GM23248 (cell line): ENCODE results near the gene GABBR1. TPM values are rescaled to one million over a fixed set of nuclear protein-coding genes. Genes with fewer than 3 reads are reported as not detected.

ENCODE experiments used
- DNase-seq: peaks from one replicate; pipeline ENCODE4 v3.0.0-alpha.2; 2015
- H2AFZ ChIP-seq: fragments of 200-600 bp; sonication (generic); 2 replicates; pipeline ENCODE4 v1.6.1; 2016; ENCODE audit warnings: antibody characterized with exemption
- H3F3A ChIP-seq: fragments of 200-600 bp; sonication (generic); 2 replicates; pipeline ENCODE4 v1.6.1; 2016; ENCODE audit warnings: mild to moderate bottlenecking, antibody characterized with exemption, mixed run types; ENCODE audit not compliant: insufficient read depth
- H3K27ac ChIP-seq: fragments of 200-600 bp; sonication (generic); 2 replicates; pipeline ENCODE4 v1.5.1; 2016; ENCODE audit warnings: mild to moderate bottlenecking
- H3K27me3 ChIP-seq: fragments of 200-600 bp; sonication (generic); replicated peaks from 2 replicates; pipeline ENCODE4 v1.6.1; 2016; ENCODE audit warnings: mild to moderate bottlenecking; ENCODE audit not compliant: insufficient read depth
- H3K36me3 ChIP-seq: fragments of 200-600 bp; sonication (generic); 2 replicates; pipeline ENCODE4 v1.6.1; 2016; ENCODE audit warnings: low read depth, mild to moderate bottlenecking
- H3K4me1 ChIP-seq: fragments of 200-600 bp; sonication (generic); 2 replicates; pipeline ENCODE4 v1.6.1; 2016; ENCODE audit warnings: mild to moderate bottlenecking; ENCODE audit not compliant: insufficient read depth
- H3K4me2 ChIP-seq: fragments of 200-600 bp; sonication (generic); one replicate; pipeline ENCODE4 v1.6.1; 2016; ENCODE audit warnings: mild to moderate bottlenecking; ENCODE audit not compliant: unreplicated experiment
- H3K4me3 ChIP-seq: fragments of 200-600 bp; sonication (generic); 2 replicates; pipeline ENCODE4 v1.5.1; 2016; ENCODE audit warnings: mild to moderate bottlenecking
- H3K79me2 ChIP-seq: fragments of 200-600 bp; sonication (generic); 2 replicates; pipeline ENCODE4 v1.6.1; 2016; ENCODE audit warnings: mild to moderate bottlenecking; ENCODE audit not compliant: insufficient read depth
- H3K9ac ChIP-seq: fragments of 200-600 bp; sonication (generic); 2 replicates; pipeline ENCODE4 v1.6.1; 2016; ENCODE audit warnings: mild to moderate bottlenecking
- H3K9me2 ChIP-seq: fragments of 200-600 bp; sonication (generic); 2 replicates; pipeline ENCODE4 v1.6.1; 2016; ENCODE audit warnings: mixed run types, mild to moderate bottlenecking, moderate library complexity; ENCODE audit not compliant: insufficient read depth
- H3K9me3 ChIP-seq: fragments of 200-600 bp; sonication (generic); one replicate; pipeline ENCODE4 v1.6.1; 2017; ENCODE audit warnings: low read depth
- H4K20me1 ChIP-seq: fragments of 200-600 bp; sonication (generic); 2 replicates; pipeline ENCODE4 v1.6.0; 2016; ENCODE audit not compliant: insufficient read depth
- EZH2 ChIP-seq: fragments of 200-600 bp; sonication (generic); IDR thresholded peaks from 2 replicates; pipeline ENCODE4 v1.6.1; 2018; ENCODE audit warnings: antibody characterized with exemption, mild to moderate bottlenecking; ENCODE audit not compliant: insufficient read depth, poor library complexity, severe bottlenecking
- EZH2phosphoT487 ChIP-seq: fragments of 200-600 bp; sonication (generic); IDR thresholded peaks from 2 replicates; pipeline ENCODE4 v1.6.1; 2018; ENCODE audit warnings: antibody characterized with exemption, moderate library complexity, mild to moderate bottlenecking, low read depth; ENCODE audit not compliant: insufficient read depth
- WGBS, 2 experiments: methylation state at CpG; one replicate each; pipeline ENCODE4 v1.1.6; 2015 to 2017; ENCODE audit warnings: low lambda C conversion rate in 2 of 2, low coverage in 1 of 2; ENCODE audit errors: missing lambda C conversion rate in 2 of 2; 5-methylcytosine and 5-hydroxymethylcytosine counted together
- in situ Hi-C: fragments of 300-500 bp; cut with MboI; formaldehyde crosslinking; loops from 2 replicates; pipeline ENCODE4 v1.15.0; 2020
- polyA plus RNA-seq: library from polyadenylated mRNA; unstranded; fragments of >200 nt; fragmentation: Nextera tagmentation; extraction: Ambion mirVana; gene quantifications from 2 replicates; pipeline ENCODE4 v1.2.1, GENCODE V29; 2016
- total RNA-seq: library from RNA; depleted of rRNA; stranded (reverse); fragments of >200 nt; shearing (Covaris generic); gene quantifications from 2 replicates; pipeline ENCODE4 v1.2.3, GENCODE V29; 2014

The GABBR1 gene
- total and polyA plus RNA-seq, 2 experiments from 2014 or later = 5.3 to 6.1 TPM

- in situ Hi-C loops = no loop called here
Measured at GRCh38 chr6:29525311-29525639, 107.7 kb downstream of the GABBR1 start.

GRCh38 chr6:29524444-29525310 lies 108.3 kb downstream of the GABBR1 start:
- in situ Hi-C loops = no loop called here
- Histone ChIP-seq H3K9ac (no peak overlapping the region), H4K20me1 (no peaks in the 10 kb centered on the region), H3K27ac (no peak overlapping the region), H3K36me3 (no peaks in the 10 kb centered on the region), H3K4me2 (no peak overlapping the region), H3K9me2 (no peaks in the 10 kb centered on the region), H3K4me1 (no peaks in the 10 kb centered on the region), H2AFZ (no peak overlapping the region), H3K4me3 (no peak overlapping the region), H3K27me3 (no peaks in the 10 kb centered on the region), H3K9me3 (no peaks in the 10 kb centered on the region), H3K79me2 (no peaks in the 10 kb centered on the region), H3F3A (no peaks in the 10 kb centered on the region)
- WGBS, 2 experiments = 14 to 21% methylated on average over 7 of the region's 7 CpGs
- no peak for TF ChIP-seq EZH2
- TF ChIP-seq EZH2phosphoT487 = no peak
- no peak for DNase-seq

More at GRCh38 chr6:29525311-29525639, 107.7 kb downstream of the GABBR1 start:
- TF ChIP-seq EZH2 (no peak), EZH2phosphoT487 (no peak)
- Histone ChIP-seq H3K4me2 (no peak overlapping the region), H3K4me1 (no peaks in the 10 kb centered on the region), H3K9me3 (no peaks in the 10 kb centered on the region), H3K79me2 (no peaks in the 10 kb centered on the region), H3K27me3 (no peaks in the 10 kb centered on the region), H3F3A (no peaks in the 10 kb centered on the region), H3K9ac (no peak overlapping the region), H3K36me3 (no peaks in the 10 kb centered on the region), H3K27ac (no peak overlapping the region), H2AFZ (no peak overlapping the region), H4K20me1 (no peaks in the 10 kb centered on the region), H3K4me3 (no peak overlapping the region), H3K9me2 (no peaks in the 10 kb centered on the region)
- 0% methylated on average over 1 of the region's 1 CpG for WGBS, 2 experiments
- no peak for DNase-seq

GRCh38 chr6:29524044-29524443 lies 108.9 kb downstream of the GABBR1 start:
- H3K27ac ChIP-seq = no peak overlapping the region
- no peak overlapping the region for H3K4me2 ChIP-seq
- H3K9ac ChIP-seq = no peak overlapping the region
- H3K27me3 ChIP-seq = no peaks in the 10 kb centered on the region
- no peaks in the 10 kb centered on the region for H3K36me3 ChIP-seq
- no peaks in the 10 kb centered on the region for H3F3A ChIP-seq
- no peak for DNase-seq
- in situ Hi-C loops = no loop called here
- no peak overlapping the region for H3K4me3 ChIP-seq
- no peaks in the 10 kb centered on the region for H3K79me2 ChIP-seq
- H3K9me3 ChIP-seq = no peaks in the 10 kb centered on the region
- H2AFZ ChIP-seq = no peak overlapping the region
- no peaks in the 10 kb centered on the region for H3K4me1 ChIP-seq
- H3K9me2 ChIP-seq = no peaks in the 10 kb centered on the region
- H4K20me1 ChIP-seq = no peaks in the 10 kb centered on the region
- 41 to 47% methylated on average over 2 of the region's 2 CpGs for WGBS, 2 experiments
- TF ChIP-seq EZH2 (no peak), EZH2phosphoT487 (no peak)

- no peak overlapping the region for H2AFZ ChIP-seq
- no peaks in the 10 kb centered on the region for H3K79me2 ChIP-seq
- no peaks in the 10 kb centered on the region for H3F3A ChIP-seq
- no peaks in the 10 kb centered on the region for H3K27me3 ChIP-seq
- no peaks in the 10 kb centered on the region for H3K36me3 ChIP-seq
- WGBS, 2 experiments = 10 to 14% methylated on average over 2 of the region's 2 CpGs
- no peak for TF ChIP-seq EZH2phosphoT487
- TF ChIP-seq EZH2 = no peak
- H3K4me1 ChIP-seq = no peaks in the 10 kb centered on the region
- no peaks in the 10 kb centered on the region for H3K9me2 ChIP-seq
- no peak overlapping the region for H3K27ac ChIP-seq
- no peaks in the 10 kb centered on the region for H3K9me3 ChIP-seq
- H4K20me1 ChIP-seq = no peaks in the 10 kb centered on the region
- H3K9ac ChIP-seq = no peak overlapping the region
- no peak overlapping the region for H3K4me2 ChIP-seq
- no peak for DNase-seq
- H3K4me3 ChIP-seq = no peak overlapping the region
- in situ Hi-C loops = no loop called here
Measured at GRCh38 chr6:29522227-29522626, 110.8 kb downstream of the GABBR1 start.
